RKO (cell line): Measurements from ENCODE around the gene TRIM25.
A peak's percentile ranks its signal among the peaks of the same experiment; 100 is the strongest.

Experiments used
- DNase-seq: peaks from one replicate; pipeline ENCODE4 v3.0.0-alpha.2; 2016; ENCODE audit warnings: low spot score

Gene TRIM25

GRCh38 chr17:56926704-56927103 is 12.9 kb upstream of the TRIM25 start:
- DNase-seq: no peak

- no peak for DNase-seq
These were observed 12.4 kb upstream of the TRIM25 start for GRCh38 chr17:56926270-56926669.

GRCh38 chr17:56925088-56925487 is 11.2 kb upstream of the TRIM25 start:
- DNase-seq: no peak

- DNase-seq: no peak
These were observed 5.9 kb upstream of the TRIM25 start for GRCh38 chr17:56919717-56920116.

GRCh38 chr17:56918916-56919315 is 5.1 kb upstream of the TRIM25 start:
- DNase-seq: peak; percentile 51

- no peak for DNase-seq
These were observed 3.9 kb upstream of the TRIM25 start for GRCh38 chr17:56917559-56918296.

GRCh38 chr17:56914581-56915273 is 878 bp upstream of the TRIM25 start:
- DNase-seq: peak; percentile 68

- DNase-seq: peak; percentile 22
These were observed 439 bp downstream of the TRIM25 start for GRCh38 chr17:56913353-56913866.

- DNase-seq: no peak
These were observed 893 bp downstream of the TRIM25 start for GRCh38 chr17:56913000-56913311.

GRCh38 chr17:56912105-56912999 is 1.5 kb downstream of the TRIM25 start:
- DNase-seq: peak; percentile 22

- DNase-seq: no peak
These were observed 3.2 kb downstream of the TRIM25 start for GRCh38 chr17:56910509-56911235.

GRCh38 chr17:56909742-56910508 is 3.9 kb downstream of the TRIM25 start:
- no peak for DNase-seq

- DNase-seq: peak; percentile 30
These were observed 5.8 kb downstream of the TRIM25 start for GRCh38 chr17:56908001-56908542.

GRCh38 chr17:56903560-56903959 is 10.3 kb downstream of the TRIM25 start:
- DNase-seq: no peak

GRCh38 chr17:56902348-56902747 is 11.5 kb downstream of the TRIM25 start:
- peak; percentile 42 for DNase-seq

- no peak for DNase-seq
These were observed 14.4 kb downstream of the TRIM25 start for GRCh38 chr17:56899403-56899802.

GRCh38 chr17:56898874-56899273 is 15.0 kb downstream of the TRIM25 start:
- no peak for DNase-seq

GRCh38 chr17:56897646-56898424 is 16.0 kb downstream of the TRIM25 start:
- no peak for DNase-seq

GRCh38 chr17:56896968-56897359 is 16.9 kb downstream of the TRIM25 start:
- no peak for DNase-seq
